ENCODE results near the gene HIC2. TPM values are rescaled to one million over a fixed set of nuclear protein-coding genes. Genes with fewer than 3 reads are reported as not detected.
"Not testable (repeated sequence)": the region's sequence is repeated elsewhere in the genome, so short reads cannot be mapped to it uniquely, and the experiment has no call there.

HIC2 gene
- total and polyA plus RNA-seq, 10 of the 15 experiments (the other 5 are each of a cell fraction or from before 2014, with no cell fraction given), result 0.11 to 5.0 (median 1.4) TPM

DNA sequence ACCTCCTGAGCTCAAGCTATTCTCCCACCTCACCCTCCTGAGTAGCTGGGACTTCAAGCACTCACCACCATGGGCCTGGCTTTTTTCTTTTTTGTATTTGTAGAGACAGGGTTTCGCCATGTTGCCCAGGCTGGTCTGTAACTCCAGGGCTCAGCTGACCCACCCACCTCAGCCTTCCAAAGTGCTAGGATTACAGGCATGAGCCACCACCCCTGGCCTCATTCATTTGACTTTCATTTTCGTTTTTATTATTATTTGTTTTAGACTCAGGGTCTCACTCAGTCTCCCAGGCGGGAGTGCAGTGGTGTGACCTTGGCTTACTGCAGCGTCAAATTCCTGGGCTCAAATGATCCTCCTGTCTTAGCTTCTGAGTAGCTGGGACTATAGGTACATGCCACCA lies 9.4 kb upstream of the HIC2 start:
- H2AFZ ChIP-seq (ENCODE audit: control insufficient read depth, low read depth, low read length); H3K27me3 ChIP-seq (replicated peaks in 1 of 2; ENCODE audit: control insufficient read depth in 2 of 2, insufficient read depth in 2 of 2, low read length in 1 of 2); POLR2A ChIA-PET; H3K36me3 ChIP-seq (ENCODE audit: control insufficient read depth in 2 of 2, insufficient read depth in 2 of 2, low read length in 1 of 2); H4K20me1 ChIP-seq (ENCODE audit: control insufficient read depth, insufficient read depth); H3K4me2 ChIP-seq (ENCODE audit: control insufficient read depth, insufficient read depth); H3K9me3 ChIP-seq (replicated peaks; ENCODE audit: control insufficient read depth, insufficient read depth, low read length); intact Hi-C loops (cut with micrococcal nuclease; ENCODE audit: unreplicated experiment); H3K4me1 ChIP-seq (ENCODE audit: control insufficient read depth, insufficient read depth, low read length); FAIRE-seq; H3K79me2 ChIP-seq (ENCODE audit: control insufficient read depth, insufficient read depth, low read length); CTCF ChIA-PET; DNase-seq (ENCODE audit: low read depth, low spot score); in situ Hi-C loops (cut with MboI); ATAC-seq; H3K27ac ChIP-seq (ENCODE audit: control insufficient read depth, insufficient read depth); RAD21 ChIA-PET (ENCODE audit: unreplicated experiment); H3K4me3 ChIP-seq; SMC1A ChIA-PET (ENCODE audit: uncharacterized antibody, unreplicated experiment); H3K9ac ChIP-seq (ENCODE audit: control insufficient read depth, insufficient read depth, low read length); BruUV-seq (replicated peaks): not testable (repeated sequence)
- WGBS (ENCODE audit: insufficient coverage, insufficient replicate concordance, low lambda C conversion rate, missing lambda C conversion rate), result 100% methylated on average over 1 of the region's 4 CpGs

DNA sequence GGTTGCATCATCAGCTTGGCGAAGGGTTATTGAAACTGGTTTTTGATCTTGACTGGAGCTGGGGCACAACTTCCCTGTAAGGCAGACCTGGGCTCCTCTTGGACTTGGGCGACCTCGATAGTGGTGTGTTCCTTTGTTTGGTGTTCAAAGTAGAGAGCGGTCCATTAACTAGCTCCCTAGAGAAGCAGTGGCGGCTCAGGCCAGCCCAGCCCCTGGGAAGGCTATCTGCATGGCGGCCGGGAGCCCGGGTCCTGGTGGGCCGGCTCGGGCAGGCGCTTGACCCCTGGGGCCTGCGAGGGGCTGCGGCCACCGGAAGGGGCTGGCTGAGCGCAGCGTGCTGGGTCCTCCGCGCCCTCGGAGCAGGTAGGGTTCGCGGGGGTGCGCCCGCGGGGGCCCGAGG lies 796 bp upstream of the HIC2 start:
- intact Hi-C loops (cut with micrococcal nuclease; ENCODE audit: unreplicated experiment); H3K9ac ChIP-seq (ENCODE audit: control insufficient read depth, insufficient read depth, low read length); H3K36me3 ChIP-seq (ENCODE audit: control insufficient read depth in 2 of 2, insufficient read depth in 2 of 2, low read length in 1 of 2); DNase-seq (ENCODE audit: low read depth, low spot score); FAIRE-seq; RAD21 ChIA-PET (ENCODE audit: unreplicated experiment); H2AFZ ChIP-seq (ENCODE audit: control insufficient read depth, low read depth, low read length); H3K79me2 ChIP-seq (ENCODE audit: control insufficient read depth, insufficient read depth, low read length); H3K27me3 ChIP-seq (replicated peaks in 1 of 2; ENCODE audit: control insufficient read depth in 2 of 2, insufficient read depth in 2 of 2, low read length in 1 of 2); H3K9me3 ChIP-seq (replicated peaks; ENCODE audit: control insufficient read depth, insufficient read depth, low read length); BruUV-seq (replicated peaks); in situ Hi-C loops (cut with MboI); H4K20me1 ChIP-seq (ENCODE audit: control insufficient read depth, insufficient read depth); H3K27ac ChIP-seq (ENCODE audit: control insufficient read depth, insufficient read depth); H3K4me1 ChIP-seq (ENCODE audit: control insufficient read depth, insufficient read depth, low read length); H3K4me2 ChIP-seq (ENCODE audit: control insufficient read depth, insufficient read depth); H3K4me3 ChIP-seq; CTCF ChIA-PET; ATAC-seq; POLR2A ChIA-PET; SMC1A ChIA-PET (ENCODE audit: uncharacterized antibody, unreplicated experiment): not testable (repeated sequence)
- WGBS (ENCODE audit: insufficient coverage, insufficient replicate concordance, low lambda C conversion rate, missing lambda C conversion rate), result 27% methylated on average over 7 of the region's 25 CpGs

DNA sequence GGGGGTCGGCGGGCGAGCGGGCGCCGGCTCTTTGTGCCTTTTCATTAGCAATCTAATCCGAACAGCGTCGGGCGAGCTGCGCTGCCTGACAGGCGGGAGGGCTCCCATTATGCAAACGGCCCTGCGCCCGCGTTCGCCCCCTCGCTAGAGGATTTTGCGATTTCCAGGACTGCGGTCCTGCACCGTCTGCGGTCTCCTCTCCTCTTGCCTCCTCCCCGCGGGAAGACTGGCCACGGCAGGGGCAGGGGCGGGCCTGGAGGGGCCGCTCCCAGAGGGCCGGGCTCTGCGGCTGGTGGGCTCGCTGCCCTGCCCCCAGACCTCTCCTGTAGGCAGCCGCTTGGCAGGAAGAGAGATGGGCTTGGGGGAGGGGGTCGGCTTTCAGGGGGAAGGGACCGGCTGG lies 682 bp downstream of the HIC2 start:
- SMC1A ChIA-PET (ENCODE audit: uncharacterized antibody, unreplicated experiment); H3K27me3 ChIP-seq (replicated peaks in 1 of 2; ENCODE audit: control insufficient read depth in 2 of 2, insufficient read depth in 2 of 2, low read length in 1 of 2); H2AFZ ChIP-seq (ENCODE audit: control insufficient read depth, low read depth, low read length); H3K4me1 ChIP-seq (ENCODE audit: control insufficient read depth, insufficient read depth, low read length); POLR2A ChIA-PET; H3K9ac ChIP-seq (ENCODE audit: control insufficient read depth, insufficient read depth, low read length); H3K79me2 ChIP-seq (ENCODE audit: control insufficient read depth, insufficient read depth, low read length); FAIRE-seq; H3K36me3 ChIP-seq (ENCODE audit: control insufficient read depth in 2 of 2, insufficient read depth in 2 of 2, low read length in 1 of 2); BruUV-seq (replicated peaks); CTCF ChIA-PET; H3K4me3 ChIP-seq; H3K27ac ChIP-seq (ENCODE audit: control insufficient read depth, insufficient read depth); H4K20me1 ChIP-seq (ENCODE audit: control insufficient read depth, insufficient read depth); DNase-seq (ENCODE audit: low read depth, low spot score); in situ Hi-C loops (cut with MboI); H3K4me2 ChIP-seq (ENCODE audit: control insufficient read depth, insufficient read depth); RAD21 ChIA-PET (ENCODE audit: unreplicated experiment); H3K9me3 ChIP-seq (replicated peaks; ENCODE audit: control insufficient read depth, insufficient read depth, low read length); intact Hi-C loops (cut with micrococcal nuclease; ENCODE audit: unreplicated experiment): not testable (repeated sequence)
- WGBS (ENCODE audit: insufficient coverage, insufficient replicate concordance, low lambda C conversion rate, missing lambda C conversion rate), result 0% methylated on average over 18 of the region's 33 CpGs
- peak; percentile 24 for ATAC-seq

DNA sequence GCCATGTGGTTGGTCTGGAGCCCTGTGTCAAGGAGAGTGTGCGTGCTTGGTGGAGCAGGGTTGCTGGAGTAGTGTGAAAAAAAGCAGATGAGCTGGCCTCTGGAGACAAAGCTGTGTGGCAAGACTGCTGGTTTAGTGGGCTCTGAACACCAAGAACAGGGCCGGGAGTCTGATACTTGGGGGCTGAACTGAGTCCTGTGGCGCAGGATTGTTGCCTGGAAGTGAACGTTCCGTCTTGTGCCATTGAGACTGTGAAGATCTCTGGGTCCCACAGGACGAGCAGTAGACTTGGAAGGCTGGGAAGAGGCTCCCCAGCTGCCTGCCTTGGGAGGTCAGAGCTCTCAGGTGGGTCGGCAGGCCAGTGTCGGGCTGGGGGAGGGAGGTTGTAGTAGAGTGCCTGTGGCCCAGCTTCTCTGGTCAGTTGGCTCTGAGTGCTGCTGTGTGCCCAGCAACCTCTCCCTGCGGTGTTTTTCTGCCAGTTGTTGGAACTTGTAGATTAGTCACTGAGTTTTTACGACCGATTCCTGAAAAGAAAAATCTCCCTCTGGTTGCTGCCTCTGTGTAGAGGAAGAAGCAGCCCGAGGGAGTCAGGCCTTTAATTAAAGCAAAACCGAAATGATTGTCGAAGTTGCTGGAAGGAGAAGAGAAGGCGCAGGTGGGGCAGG lies 1.9 kb downstream of the HIC2 start:
- WGBS (ENCODE audit: insufficient coverage, insufficient replicate concordance, low lambda C conversion rate, missing lambda C conversion rate), result 87% methylated on average over 5 of the region's 15 CpGs
- H3K9ac ChIP-seq (ENCODE audit: control insufficient read depth, insufficient read depth, low read length); intact Hi-C loops (cut with micrococcal nuclease; ENCODE audit: unreplicated experiment): not testable (repeated sequence)

More for the DNA sequence above, 1.9 kb downstream of the HIC2 start:
- H3K36me3 ChIP-seq (ENCODE audit: control insufficient read depth in 2 of 2, insufficient read depth in 2 of 2, low read length in 1 of 2); SMC1A ChIA-PET (ENCODE audit: uncharacterized antibody, unreplicated experiment); RAD21 ChIA-PET (ENCODE audit: unreplicated experiment); H3K9me3 ChIP-seq (replicated peaks; ENCODE audit: control insufficient read depth, insufficient read depth, low read length); H3K79me2 ChIP-seq (ENCODE audit: control insufficient read depth, insufficient read depth, low read length); CTCF ChIA-PET; H4K20me1 ChIP-seq (ENCODE audit: control insufficient read depth, insufficient read depth); H2AFZ ChIP-seq (ENCODE audit: control insufficient read depth, low read depth, low read length); H3K4me3 ChIP-seq; H3K4me2 ChIP-seq (ENCODE audit: control insufficient read depth, insufficient read depth); ATAC-seq; H3K27me3 ChIP-seq (replicated peaks in 1 of 2; ENCODE audit: control insufficient read depth in 2 of 2, insufficient read depth in 2 of 2, low read length in 1 of 2); H3K27ac ChIP-seq (ENCODE audit: control insufficient read depth, insufficient read depth); DNase-seq (ENCODE audit: low read depth, low spot score); H3K4me1 ChIP-seq (ENCODE audit: control insufficient read depth, insufficient read depth, low read length); FAIRE-seq; POLR2A ChIA-PET; in situ Hi-C loops (cut with MboI): not testable (repeated sequence)
- TSS peak; percentile 81 for BruUV-seq (replicated peaks)

All from GM12878 (cell line).